HG02623 (cell line): Measurements from ENCODE around the gene AGO4.
"Not testable (repeated sequence)": the region's sequence is repeated elsewhere in the genome, so short reads cannot be mapped to it uniquely, and the experiment has no call there.

Experiments
- ATAC-seq: cut with Tn5 transposase; IDR thresholded peaks from one replicate; pipeline ENCODE4 v1.9.1; 2021; ENCODE audit warnings: moderate library complexity; ENCODE audit not compliant: unreplicated experiment

Gene AGO4

DNA sequence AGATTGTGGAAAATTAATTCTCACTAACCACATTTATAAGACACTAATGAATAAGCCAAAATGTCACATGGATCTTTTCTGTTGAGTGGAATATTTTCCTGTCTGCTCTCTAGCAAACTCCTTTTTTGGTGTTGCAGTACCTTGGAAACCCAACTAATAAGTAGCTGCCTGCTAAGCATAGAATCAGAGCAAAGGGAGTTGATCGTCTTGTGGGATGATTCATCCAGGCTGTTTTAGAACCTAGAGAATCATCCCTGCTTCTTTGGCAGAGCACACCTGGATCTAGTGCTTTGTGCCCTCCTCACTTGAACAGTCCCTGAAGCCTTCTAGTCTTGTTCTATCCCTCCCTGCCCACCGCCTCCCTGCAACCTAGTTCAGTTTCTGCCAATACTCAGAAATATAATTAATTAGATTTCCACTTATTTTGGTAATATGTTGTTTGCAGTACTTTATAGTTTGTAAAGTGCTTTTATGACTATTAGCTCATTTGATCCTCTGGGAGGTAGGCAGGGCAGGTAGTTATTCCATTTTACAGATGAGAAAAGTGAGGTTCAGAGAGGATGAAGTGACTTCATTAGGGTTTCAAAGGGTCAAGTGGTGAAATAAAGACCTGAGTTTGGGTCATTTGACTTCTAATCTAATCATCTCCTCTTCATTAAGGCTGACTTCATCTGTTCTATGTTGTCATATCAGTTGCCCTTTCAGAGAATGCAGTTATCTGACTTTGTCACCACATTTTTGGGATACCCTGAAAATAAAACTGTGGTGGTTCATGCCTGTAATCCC, 2.5 kb downstream of the AGO4 start:
- ATAC-seq, result no peak

DNA sequence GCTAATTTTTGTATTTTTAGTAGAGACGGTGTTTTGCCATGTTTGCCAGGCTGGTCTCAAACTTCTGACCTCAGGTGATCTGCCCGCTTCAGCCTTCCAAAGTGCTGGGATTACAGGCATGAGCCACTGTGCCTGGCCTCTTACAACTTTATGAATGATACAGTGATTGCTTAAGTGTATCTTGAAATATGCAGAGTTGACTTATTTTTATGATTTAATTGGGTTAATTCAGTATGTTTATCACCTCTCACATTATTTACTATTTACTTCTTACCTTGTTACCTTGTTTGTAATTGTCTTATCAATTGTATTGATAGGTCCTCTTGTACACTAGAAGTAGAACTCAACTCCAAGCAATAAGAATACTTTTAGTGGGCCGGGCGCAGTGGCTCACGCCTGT, 4.9 kb downstream of the AGO4 start:
- ATAC-seq, result not testable (repeated sequence)

DNA sequence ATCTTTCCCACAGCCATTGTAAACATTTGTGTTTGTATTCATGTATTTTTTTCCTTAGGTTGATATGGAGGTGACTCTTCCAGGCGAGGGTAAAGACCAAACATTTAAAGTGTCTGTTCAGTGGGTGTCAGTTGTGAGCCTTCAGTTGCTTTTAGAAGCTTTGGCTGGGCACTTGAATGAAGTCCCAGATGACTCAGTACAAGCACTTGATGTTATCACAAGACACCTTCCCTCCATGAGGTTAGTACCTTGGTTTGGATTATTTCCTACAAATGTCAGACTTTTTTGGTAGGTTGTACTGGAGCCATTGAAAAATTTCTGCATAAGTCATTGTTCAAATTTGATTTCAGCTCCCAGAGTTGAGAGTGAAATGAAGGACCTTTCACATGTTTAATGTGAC, 17.4 kb downstream of the AGO4 start:
- ATAC-seq, result no peak

DNA sequence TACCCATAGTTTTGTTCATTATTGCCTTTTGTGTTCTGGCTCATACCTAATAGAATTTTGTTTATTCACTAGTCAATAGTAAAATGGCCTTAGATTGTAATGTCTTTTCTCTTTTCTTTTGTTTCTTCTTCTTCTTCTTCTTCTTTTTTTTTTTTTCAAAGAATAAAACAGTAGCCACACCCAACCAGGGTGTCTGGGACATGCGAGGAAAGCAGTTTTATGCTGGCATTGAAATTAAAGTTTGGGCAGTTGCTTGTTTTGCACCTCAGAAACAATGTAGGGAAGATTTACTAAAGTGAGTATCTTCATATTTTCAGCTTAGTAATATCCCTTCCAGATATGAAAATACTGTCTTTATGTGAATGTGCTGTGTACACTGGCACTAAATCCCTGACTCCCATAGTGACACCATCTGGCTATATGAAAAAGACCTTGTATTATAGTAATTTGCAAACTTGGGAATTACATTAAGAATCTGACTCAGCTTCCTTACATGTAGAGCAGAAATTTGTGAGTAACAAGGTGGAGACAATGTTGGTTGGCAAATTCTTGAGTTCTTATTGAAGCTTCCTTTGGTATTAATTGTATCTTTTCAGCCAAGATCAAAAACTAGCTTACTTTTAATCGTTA, 24.6 kb downstream of the AGO4 start:
- no peak for ATAC-seq

DNA sequence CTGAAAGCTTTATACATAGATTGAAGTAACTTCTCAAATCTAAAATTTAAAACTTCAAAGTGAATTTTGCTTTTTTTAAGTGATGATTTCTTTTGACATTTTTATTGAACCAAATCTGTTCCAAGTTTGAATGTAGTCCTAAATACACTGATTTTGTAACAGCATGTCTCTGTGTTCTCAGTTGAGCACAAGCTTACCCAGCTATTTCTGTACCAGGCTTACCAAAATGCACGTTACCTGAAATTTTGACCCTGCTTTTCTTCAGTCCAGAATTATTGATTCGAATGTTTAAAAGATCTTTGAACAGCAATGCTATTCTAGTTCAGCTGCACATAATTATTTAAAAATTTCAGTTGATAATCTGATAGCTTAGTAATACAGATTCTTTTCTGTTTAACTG, 25.6 kb downstream of the AGO4 start:
- ATAC-seq, result no peak

DNA sequence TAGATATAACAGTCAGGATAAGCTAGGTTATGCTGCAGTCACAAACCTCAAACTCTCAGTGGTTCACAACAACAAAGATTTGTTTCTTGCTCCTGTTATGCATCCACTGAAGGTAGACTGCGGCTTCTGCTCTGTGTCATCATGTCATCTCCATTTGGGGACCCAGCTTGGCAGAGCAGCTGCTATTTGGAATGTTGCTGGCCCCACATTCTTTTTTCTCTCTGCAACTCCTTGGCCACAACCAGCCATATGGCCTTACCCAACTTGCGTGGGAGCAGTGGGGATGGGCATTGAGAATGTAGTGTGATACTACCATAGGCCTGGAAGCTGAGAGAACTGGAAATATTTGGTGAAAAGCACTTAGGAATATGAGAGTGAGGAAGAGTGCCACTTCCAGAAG, 26.4 kb downstream of the AGO4 start:
- no peak for ATAC-seq

DNA sequence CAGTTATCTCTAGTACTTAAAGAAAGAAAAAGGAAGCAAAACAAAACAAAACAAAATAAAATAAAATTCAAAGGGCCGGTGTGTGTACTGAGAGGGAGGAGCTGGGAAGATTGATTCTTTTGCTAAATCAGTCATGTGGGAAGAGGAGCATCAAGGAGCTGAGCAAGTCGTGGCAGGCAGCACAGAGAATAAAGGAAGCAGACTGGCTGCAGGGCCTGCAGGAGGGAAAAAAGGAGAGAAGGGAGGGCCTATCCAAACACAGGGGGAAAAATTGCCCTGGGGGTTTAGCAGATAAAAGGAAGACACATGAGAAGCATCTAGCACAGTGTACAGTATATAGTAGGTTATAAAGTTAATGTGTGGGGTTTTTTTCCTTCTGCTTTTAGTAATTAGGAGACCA, 27.6 kb downstream of the AGO4 start:
- ATAC-seq, result no peak

DNA sequence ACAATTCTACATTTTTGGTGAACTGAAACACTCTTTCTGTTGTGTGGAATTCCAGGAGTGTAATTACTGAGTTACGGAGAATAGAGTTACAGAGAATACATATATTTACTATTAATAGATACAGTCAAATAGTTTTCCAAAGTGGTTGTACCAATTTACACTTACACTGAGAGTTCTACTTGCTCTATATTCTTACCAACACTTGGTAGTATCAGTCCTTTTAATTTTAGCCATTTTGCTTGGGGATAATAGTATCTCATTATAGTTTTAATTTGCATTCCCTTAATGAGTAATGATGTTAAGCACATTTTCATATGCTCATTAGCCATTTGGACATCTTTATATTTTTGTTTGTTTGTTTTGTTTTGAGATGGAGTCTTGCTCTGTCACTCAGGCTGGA, 28.9 kb downstream of the AGO4 start:
- no peak for ATAC-seq

DNA sequence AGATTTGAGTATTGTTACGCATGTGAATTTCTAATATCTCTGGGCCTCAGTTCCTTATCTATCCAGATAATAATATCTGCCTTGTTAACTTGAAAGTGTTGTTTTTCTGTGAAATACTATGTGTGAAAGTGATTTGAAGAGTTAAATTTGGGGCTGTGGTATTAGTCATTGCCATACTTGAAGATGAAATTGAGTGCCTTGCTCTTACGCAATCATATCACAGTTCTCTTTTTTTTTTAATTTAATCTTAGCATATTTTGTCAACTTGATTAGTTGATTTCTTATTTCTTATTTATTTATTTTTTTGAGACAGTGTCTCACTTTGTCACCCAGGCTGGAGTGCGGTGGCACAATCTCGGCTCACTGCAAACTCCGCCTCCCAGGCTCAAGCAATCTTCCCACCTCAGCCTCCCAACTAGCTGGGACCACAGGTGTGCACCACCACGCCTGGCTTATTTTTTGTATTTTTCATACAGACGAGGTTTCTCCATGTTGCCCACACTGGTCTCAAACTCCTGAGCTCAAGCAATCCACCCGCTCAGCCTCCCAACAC, 31.0 kb downstream of the AGO4 start:
- ATAC-seq, result no peak

DNA sequence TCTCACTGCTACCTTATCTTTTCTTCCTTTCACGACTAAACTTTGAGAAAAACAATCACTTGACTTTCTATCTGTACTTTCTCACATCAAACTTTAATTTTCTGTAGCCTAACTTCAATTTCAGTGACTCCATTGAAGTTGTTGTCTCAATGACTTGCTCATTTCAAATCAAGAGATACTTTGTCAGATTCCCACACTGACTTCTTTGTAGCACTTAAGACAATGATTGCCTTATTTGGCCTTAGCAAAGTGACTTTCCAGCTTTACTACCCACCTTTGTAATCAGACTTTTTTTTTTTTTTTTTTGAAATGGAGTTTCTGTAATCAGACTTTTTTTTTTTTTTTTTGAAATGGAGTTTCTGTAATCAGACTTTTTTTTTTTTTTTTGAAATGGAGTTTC, 37.0 kb downstream of the AGO4 start:
- no peak for ATAC-seq

DNA sequence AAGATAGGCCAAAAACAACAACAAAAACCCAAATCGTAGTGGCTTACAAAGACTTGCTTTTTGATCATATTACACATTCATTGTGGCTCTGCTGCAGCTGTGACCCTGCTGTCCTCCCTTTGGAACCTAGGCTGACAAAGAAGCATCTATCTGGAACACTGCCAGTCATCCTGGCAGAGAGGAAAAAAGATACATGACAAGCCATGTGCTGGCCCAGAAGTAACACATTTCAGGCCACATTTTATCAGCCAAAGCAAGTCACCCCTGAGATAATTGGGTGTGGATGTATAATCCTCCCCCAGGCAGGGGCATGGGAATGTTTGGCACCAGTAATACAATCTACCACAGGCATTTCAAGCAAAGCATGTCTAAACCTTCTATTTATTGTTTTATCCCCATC, 38.0 kb downstream of the AGO4 start:
- no peak for ATAC-seq

DNA sequence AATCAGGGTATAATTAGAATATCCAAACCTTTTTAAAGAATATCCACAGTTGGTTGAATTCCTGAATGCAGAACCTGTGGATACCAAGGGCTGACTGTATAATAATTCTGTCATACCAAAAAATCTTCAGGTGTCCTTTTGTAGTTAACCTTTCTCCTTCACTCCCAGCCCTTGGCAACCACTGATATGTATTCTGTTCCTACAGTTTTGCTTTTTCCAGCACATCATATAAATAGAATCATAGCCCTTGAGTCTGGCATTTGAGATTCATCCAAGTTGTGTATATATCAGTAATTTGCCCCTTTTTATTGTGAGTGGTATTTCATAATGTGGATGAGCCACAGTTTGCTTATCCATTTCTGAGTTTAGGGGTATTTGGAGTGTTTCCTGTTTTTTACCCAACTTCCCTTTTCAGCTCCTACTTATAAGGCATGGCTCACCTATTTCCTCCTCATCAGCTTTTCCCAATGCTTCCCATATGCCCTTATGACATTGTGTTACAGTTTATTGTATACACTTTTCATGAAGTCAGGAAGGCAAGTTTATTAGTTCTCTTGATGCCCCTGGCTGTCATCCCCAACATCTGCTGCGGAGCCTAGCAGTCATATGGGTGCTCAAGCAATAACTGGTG, 40.2 kb downstream of the AGO4 start:
- no peak for ATAC-seq

DNA sequence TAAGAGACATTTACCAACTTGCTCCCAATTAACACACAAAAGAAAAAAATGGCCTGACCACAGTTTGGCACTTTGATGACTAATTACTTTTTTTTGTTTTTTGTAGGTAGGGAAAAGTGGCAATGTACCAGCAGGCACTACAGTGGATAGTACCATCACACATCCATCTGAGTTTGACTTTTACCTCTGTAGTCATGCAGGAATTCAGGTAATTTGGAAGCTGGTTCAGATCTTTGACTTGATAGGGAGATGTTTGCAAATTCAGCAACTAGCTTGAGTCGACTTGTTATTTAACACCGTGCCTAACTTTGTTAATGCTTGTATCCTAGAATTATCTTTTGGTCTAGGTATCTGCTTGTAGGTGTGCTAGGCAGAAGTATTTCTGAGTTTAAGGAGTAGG, 42.2 kb downstream of the AGO4 start:
- no peak for ATAC-seq

DNA sequence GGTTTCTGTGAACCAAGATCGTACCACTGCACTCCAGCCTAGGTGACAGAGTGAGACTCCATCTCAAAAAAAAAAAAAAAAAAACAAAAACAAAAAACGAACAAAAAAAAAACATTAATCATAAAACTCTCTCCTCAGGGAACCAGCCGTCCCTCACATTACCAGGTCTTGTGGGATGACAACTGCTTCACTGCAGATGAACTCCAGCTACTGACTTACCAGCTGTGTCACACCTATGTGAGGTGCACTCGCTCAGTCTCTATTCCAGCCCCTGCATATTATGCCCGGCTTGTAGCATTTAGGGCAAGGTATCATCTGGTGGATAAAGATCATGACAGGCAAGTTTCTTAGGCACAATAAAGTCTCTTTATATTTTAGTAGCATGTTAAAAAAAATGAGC, 42.9 kb downstream of the AGO4 start:
- ATAC-seq, result no peak

DNA sequence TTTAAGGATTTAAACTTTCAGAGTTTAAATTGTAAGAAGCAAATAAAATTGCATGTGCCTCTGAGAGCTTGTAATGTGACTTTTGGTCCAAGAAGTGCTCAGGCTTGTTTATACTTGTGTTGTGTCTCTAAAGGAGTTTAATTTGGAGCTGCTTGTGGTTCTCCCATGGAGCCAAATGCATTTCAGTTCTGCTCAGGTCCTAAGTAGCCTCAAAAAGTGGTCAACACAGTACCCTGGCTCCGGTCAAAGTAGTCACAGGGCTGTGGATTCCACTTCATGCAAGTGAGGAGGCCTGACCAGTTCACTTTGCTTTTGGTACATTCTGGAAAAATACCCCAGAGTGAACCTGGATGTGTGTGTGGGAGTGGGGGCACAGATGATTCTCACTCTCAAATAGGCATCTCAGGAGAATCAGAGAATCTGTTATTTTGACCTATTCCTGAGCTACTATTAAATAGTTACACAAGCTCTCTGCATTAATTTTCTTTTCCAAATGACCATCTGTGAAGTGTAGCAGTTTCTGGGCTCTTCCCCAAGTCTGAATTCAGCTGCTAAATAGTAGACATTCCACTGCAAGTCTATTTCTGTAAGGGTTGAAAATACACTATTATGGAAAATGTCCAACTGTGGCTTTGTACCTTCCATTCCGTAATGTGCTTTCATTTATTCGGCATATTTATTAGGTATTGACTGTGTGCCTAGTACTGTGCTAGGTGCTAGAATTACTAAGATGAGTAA, 43.5 kb downstream of the AGO4 start:
- no peak for ATAC-seq

DNA sequence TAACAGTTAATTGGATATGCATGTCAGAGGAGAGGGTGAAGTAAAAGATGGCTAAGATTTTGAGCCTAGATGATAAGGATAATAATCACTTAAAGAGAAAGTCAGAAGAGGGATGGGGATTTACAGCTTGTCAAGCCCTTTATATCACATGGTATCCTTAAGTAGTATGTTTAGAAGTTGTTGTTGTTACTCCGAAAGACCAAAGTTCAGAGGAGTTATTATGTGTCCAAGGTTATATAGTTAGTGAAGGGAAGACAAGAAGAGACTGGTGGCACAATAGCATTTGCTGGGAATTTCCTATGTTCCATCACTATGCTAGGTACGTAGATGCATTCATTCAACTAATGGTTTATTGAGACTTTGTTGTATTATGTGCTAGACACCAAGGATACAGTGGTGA, 44.4 kb downstream of the AGO4 start:
- ATAC-seq, result no peak

DNA sequence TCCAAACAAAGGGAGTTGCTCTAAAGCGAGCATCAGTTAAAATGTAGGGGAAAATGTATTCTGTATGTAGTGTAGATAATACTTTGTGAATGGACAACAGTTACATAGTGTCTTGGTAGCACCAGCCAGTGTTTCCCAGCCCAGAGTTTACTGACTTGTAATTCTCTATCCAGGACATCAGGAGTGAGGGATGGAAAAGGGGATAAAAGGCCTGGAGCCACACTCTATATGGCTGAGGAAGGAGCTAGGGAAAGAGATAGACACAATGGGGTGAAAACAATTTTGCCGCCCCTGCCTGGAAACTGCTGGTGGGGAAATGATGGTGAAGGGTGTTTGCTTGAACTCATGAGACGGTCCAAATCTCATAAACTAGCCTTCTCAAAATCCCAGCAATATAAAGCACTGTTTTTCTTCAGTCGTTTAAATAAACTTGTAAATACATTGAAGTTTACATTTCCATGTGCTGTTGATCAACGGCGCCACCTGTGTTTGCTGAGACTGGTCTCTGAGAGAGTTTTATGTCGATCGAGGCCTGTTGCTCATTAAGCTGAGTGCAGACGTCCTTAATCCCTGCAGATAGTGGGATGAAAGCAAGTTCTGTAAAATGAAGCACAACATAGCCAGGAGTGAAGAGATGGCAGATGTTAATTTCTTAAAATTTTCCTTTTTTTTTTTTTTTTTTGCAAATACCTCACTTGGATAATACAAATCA, 47.3 kb downstream of the AGO4 start:
- ATAC-seq, result no peak

DNA sequence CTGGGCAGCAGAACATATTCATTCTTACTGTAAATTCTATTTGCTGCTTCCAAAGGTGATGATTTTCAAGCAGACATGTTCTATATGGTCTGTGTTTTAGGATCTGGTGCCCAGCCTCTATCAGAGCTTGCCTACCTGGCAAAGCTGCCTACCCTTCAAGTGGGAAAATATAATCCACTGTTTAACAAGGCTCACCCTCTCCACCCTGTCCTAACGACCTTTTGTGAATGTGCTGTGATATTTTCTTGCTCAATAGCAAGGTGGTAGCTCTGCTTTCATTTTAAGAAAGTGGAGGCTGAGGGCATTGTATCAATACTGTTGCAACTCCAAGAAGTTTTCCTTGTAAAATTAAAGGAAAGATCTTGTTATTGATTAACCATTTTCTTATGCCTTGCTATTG, 49.1 kb downstream of the AGO4 start:
- no peak for ATAC-seq

DNA sequence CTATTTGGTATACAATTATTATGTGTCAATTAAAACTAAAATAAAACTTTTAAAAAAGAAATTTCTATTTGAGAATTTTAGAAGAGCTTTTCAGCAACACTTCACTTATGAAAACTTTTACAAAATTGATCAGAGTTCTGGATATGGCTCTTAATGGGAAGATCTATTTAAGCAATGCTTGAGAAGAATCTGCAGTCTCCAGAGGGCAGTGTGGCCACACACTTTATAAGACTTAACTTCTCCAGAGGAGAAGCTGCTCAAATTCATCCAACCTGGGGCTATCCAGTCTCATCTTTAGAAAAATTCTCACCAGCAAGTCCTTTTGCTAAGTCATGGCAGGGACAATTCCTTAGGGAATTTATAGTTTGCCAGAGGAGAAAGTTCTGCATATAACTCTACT, 50.0 kb downstream of the AGO4 start:
- ATAC-seq, result no peak

DNA sequence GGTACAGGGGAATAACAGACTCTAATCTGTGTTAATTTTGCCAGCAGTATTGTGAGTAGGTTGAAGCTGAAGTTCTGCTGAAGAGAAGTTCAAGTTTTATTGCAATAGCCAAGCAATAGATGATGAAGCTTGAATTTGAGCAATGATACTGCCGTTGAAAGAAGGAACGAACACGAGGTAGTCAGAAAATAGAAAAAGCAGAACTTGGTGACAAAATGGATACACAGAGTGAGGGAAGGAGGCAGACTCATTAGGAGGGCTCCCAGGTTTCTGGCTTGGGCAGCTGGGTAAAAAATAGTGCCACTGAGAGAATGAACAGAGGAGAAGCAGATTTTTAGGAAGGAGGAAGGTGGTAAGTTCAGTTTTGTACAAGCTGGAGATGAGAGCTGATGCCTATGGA, 52.9 kb downstream of the AGO4 start:
- ATAC-seq, result no peak

DNA sequence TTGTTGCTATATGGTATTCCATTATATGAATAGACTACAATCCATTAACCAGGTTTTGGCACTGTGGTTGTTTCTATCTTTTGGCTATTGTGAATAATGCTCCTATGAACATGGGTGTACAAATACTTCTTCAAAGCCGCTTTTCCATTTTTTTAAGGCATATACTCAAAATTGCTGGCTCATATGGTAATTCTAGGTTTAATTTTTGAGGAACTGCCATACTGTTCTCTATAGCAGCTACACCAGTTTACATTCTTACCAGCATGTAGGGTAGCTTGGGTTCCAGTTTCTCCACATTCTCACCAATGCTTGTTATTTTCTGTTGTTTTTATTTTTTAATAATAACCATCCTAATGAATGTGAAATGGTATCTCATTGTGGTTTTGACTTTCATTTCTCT, 55.3 kb downstream of the AGO4 start:
- ATAC-seq, result no peak
